Liver (tissue), 3 donors: ENCODE measurements around the gene GPD1L.

Experiments used
- TAF1 ChIP-seq: conservative IDR thresholded peaks from 2 replicates; pipeline ENCODE4 v1.6.1; 2016; ENCODE audit warnings: antibody characterized with exemption, mild to moderate bottlenecking
- TF ChIP-seq, protein P1 (sequence below): fragments of 150-350 bp; IDR thresholded peaks from 2 replicates; pipeline ENCODE4 v1.5.1; 2017; ENCODE audit warnings: improper control_type of control experiment, low read depth, low read length; ENCODE audit not compliant: missing input control
- donor health status: healthy.
- donor health status: healthy.

DNA sequence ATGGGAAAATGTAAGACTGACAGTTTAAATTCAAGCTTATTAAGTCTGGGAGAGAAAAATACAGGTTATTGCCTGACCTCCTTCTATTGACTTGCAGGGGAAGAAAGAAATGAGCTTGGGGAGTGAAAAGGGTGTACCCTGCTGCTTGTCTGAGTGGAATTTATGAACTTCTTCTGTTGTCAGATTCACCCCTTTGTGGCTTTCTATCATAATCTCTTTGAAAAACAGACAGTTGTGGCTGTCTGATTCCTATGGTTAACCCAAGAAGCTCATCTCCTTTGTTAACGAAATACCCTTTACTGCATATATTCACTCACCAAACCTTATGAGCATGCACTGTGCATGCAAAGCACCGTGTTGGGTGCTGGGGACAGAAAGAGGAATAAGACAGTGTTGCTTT, 22.5 kb downstream of the GPD1L start:
- TF ChIP-seq TAF1: no peak
- TF ChIP-seq, protein P1, sequence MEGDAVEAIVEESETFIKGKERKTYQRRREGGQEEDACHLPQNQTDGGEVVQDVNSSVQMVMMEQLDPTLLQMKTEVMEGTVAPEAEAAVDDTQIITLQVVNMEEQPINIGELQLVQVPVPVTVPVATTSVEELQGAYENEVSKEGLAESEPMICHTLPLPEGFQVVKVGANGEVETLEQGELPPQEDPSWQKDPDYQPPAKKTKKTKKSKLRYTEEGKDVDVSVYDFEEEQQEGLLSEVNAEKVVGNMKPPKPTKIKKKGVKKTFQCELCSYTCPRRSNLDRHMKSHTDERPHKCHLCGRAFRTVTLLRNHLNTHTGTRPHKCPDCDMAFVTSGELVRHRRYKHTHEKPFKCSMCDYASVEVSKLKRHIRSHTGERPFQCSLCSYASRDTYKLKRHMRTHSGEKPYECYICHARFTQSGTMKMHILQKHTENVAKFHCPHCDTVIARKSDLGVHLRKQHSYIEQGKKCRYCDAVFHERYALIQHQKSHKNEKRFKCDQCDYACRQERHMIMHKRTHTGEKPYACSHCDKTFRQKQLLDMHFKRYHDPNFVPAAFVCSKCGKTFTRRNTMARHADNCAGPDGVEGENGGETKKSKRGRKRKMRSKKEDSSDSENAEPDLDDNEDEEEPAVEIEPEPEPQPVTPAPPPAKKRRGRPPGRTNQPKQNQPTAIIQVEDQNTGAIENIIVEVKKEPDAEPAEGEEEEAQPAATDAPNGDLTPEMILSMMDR: no peak
